HG02884 (cell line): Measurements from ENCODE around the gene JRKL.
"Not testable (repeated sequence)": the region's sequence is repeated elsewhere in the genome, so short reads cannot be mapped to it uniquely, and the experiment has no call there.

Source experiments
- ATAC-seq: cut with Tn5 transposase; IDR thresholded peaks from one replicate; pipeline ENCODE4 v1.9.1; 2021; ENCODE audit warnings: mild to moderate bottlenecking, moderate library complexity; ENCODE audit not compliant: unreplicated experiment

Gene JRKL

DNA sequence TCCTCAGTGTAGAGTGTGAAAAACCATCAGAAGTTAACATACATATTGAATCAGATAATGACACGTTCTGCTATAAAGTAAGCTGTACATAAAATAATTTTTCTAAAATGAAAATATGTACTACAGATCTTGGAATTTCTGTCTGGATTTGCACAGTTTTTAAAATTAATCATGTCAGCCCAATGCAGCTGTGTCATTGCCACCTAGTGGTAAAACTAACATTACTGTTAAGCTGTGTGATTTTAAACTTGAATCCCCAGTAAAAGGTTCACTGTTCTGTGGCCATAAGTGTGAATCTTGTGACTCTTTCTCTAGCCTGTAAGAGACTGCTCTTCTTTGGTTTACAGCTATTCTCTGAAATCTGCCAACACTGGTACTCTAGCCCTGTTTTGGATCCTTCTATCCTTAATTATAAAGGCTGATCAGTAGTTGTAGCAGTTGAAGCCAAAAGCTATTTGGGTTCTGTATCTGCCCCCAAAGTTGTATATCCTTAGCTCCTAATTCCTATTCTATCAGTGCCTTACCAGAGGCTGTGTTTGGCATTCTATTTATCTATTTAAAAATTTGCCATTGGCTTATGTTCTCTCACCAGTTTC, 4.0 kb downstream of the JRKL start:
- no peak for ATAC-seq

DNA sequence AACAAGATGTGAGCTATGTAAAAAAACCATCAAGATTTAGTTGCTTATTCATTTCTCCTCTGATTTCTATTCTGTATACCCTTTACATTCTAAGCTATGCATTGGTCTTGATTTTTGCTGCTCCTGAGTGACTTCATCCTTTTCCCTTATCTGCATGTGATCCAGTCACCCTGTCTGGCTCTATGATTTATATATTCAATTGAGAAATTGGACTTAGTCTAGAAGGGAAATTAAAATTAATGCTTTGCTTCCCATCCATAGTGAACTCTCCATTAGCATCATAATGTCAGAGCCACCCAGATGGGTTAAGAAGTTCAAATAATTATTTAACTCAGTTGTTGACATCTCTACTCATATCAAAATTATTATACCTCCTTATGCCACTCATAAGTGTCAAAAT, 5.0 kb downstream of the JRKL start:
- ATAC-seq = no peak

DNA sequence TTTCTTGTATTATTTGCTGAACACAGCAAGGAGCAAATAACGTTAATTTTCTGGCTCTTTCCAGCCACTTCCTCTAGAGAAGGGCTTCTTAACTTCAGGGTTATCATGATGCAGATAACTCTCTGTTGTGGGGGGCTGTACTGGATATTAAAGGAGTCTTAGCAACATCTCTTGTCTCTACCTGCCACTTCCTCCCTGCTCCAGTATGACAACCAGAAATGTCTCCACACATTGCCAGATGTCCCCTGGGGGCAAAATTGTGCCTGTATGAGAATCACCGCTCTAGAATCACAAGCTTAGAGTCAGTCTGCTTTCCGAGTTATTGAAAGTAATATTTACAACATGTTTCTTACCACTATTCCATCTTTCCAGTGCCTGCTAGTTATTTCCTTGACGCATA, 6.8 kb downstream of the JRKL start:
- ATAC-seq = no peak

DNA sequence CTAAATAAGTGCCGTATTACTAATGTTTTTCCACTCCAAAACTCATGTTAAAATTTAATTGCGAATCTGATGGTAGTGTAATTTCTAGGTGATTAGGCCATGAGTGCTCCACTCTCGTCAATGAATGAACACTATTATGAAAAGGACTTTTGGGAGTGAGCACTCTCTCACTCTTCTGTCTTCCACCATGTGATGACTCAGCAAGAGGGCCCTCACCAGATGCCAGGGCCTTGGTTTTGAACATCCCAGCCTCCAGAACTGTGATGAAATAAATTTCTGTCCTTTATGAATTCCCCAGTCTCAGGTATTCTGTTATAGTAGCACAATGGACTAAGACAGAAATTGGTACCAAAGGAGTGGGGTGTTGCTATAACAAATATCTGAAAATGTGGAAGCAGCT, 8.1 kb downstream of the JRKL start:
- no peak for ATAC-seq

DNA sequence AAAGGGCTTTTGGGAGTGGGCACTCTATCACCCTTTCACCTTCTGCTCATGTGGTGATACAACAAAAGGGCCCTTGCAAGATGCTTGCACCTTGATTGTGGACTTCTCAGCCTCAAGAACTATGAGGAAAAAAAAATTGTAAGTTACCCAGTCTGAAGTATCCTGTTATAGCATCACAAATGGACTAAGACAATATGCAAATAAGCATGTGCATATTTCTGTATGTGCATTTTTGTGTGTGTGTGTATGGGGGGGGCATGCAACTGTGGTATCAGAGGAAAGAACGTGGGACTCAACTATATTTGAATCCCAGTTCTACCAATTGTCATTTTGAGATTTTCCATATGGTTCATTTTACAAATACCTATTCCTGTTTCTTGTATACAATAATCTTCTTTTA, 10.9 kb downstream of the JRKL start:
- no peak for ATAC-seq

DNA sequence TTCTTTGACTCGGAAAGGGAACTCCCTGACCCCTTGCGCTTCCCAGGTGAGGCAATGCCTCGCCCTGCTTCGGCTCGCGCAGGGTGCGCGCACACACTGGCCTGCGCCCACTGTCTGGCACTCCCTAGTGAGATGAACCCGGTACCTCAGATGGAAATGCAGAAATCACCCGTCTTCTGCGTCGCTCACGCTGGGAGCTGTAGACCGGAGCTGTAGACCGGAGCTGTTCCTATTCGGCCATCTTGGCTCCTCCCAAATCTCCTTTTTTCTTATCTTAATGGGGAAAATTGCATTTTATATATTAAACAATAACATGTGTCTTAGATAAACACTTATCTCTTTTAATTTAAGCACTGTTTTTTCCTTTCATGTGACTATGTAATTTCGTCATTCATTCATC, 21.6 kb downstream of the JRKL start:
- not testable (repeated sequence) for ATAC-seq

DNA sequence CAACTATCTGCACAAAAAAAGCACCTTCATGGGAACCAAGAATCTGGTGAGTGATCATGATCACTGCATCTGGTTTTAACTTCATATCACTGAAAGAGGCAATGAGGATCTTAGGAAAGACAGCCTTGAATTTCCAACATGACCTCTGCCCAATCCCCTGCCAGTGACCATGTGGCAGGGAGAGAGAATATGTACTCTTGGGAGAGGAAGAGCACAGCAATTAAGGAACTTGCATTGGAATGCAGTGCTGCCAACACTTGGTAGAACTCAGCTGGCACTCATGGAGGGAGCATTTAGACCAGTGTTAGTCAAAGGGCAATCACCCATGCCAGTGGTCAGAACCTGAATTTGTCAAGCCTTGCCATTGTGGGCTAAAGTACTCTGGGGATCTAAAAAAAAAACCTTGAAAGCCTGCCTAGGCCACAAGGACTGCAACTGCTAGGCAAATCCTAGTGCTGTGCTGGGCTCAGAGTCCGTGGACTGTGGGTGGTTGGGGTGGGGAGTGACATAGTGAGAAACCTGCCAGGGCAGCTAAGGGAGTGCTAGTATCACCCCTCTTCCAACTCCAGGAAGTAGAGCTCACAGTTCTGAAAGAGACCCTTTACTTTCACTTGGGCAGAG, 23.1 kb downstream of the JRKL start:
- ATAC-seq = no peak

DNA sequence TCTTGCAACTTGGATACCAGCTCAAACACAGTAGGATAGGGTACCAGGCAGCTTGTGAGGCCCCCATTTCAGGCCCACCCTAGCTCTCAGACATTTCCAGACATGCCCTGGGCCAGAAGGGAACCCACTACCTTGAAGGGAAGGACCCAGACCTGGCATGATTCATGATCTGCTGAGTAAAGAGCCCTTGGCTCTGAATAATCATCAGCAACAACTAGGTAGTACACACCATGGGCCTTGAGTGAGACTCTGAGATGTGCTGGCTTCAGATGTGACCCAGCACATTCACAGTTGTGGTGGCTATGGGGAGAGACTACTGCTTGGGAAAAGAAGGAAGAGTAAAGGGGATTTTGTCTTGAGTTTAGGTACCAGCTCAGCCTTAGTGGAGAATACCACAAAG, 23.6 kb downstream of the JRKL start:
- ATAC-seq = no peak

DNA sequence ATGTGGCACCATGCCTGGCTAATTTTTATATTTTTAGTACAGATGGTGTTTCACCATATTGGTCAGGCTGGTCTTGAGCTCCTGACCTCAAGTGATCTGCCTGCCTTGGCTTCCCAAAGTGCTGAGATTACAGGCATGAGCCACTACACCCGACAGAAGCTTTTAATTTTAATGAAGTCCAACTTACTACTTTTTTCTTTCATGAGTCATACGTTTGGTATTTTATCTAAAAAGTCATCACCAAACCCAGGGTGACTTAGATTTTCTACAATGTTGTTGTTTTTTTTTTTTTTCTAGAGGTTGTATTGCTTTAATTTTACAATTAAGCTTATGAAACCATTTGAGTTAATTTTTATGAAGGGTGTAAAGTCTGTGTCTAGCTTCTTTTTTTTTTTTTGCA, 34.9 kb downstream of the JRKL start:
- ATAC-seq = no peak

DNA sequence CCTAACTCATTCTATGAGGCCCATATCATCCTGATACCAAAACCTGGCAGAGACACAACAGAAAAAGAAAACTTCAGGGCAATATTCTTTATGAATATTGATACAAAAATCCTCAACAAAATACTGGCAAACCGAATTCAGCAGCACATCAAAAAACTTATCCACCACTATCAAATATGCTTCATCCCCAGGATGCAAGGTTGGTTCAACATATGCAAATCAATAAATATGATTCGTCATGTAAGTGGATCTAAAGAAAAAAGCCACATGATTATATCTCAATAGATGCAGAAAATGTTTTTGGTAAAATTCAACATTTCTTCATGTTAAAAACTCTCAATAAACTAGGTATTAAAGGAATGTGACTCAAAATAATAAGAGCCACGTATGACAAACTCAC, 40.9 kb downstream of the JRKL start:
- ATAC-seq = no peak

DNA sequence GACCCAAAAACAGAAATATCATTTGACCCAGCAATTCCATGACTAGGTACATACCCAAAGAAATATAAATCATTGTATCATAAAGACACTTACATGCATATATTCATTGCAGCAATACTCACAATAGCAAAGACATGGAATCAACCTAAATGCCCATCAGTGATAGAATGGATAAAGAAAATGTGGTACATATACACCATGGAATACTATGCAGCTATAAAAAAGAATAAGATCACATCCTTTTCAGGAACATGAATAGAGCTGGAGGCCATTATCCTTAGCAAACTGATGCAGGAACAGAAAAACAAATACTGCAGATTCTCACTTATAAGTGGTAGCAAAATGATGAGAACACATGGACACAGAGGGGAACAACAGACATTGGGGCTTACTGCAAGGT, 42.8 kb downstream of the JRKL start:
- not testable (repeated sequence) for ATAC-seq
